Fibroblast of lung (primary cell): ENCODE results near the gene SUPT3H. TPM values are rescaled to one million over a fixed set of nuclear protein-coding genes. Genes with fewer than 3 reads are reported as not detected.

ENCODE experiments used
- DNase-seq, 2 donors: peaks; one replicate each; pipeline versions ENCODE4 v3.0.0 to v3.0.0-alpha.2; 2010; ENCODE audit warnings: low read depth in 2 of 2
- H2AFZ ChIP-seq: 2 replicates; pipeline ENCODE4 v1.5.1; 2012; ENCODE audit warnings: low read length, control low read depth, inconsistent platforms
- H3K27ac ChIP-seq: 2 replicates; pipeline ENCODE4 v1.5.1; 2011; ENCODE audit warnings: low read length, control low read depth; ENCODE audit not compliant: insufficient read depth
- H3K27me3 ChIP-seq: 2 replicates; pipeline ENCODE4 v1.5.1; 2011; ENCODE audit warnings: mild to moderate bottlenecking, low read length; ENCODE audit not compliant: control insufficient read depth, insufficient read depth
- H3K36me3 ChIP-seq: 2 replicates; pipeline ENCODE4 v1.5.1; 2011; ENCODE audit warnings: low read length; ENCODE audit not compliant: control insufficient read depth, insufficient read depth
- H3K4me1 ChIP-seq: 2 replicates; pipeline ENCODE4 v1.5.1; 2011; ENCODE audit warnings: low read length; ENCODE audit not compliant: control insufficient read depth, insufficient read depth; ENCODE audit errors: extremely low read depth
- H3K4me2 ChIP-seq: 2 replicates; pipeline ENCODE4 v1.5.1; 2011; ENCODE audit warnings: low read length, control low read depth; ENCODE audit not compliant: insufficient read depth; ENCODE audit errors: extremely low read depth
- H3K4me3 ChIP-seq, 4 experiments: fragments of 200-600 bp in 1 of 4; sonication (generic) in 1 of 4; replicated peaks in 1 of 4; 2 replicates each; pipeline ENCODE4 v1.5.1; 2011 to 2016; ENCODE audit warnings: low read length in 4 of 4, low read depth in 3 of 4, mild to moderate bottlenecking in 3 of 4, control low read depth in 2 of 4, inconsistent platforms in 1 of 4, mixed read lengths in 1 of 4; ENCODE audit not compliant: insufficient read depth in 1 of 4; ENCODE audit errors: control extremely low read depth in 1 of 4
- H3K79me2 ChIP-seq: 2 replicates; pipeline ENCODE4 v1.5.1; 2012; ENCODE audit warnings: mild to moderate bottlenecking, low read length, inconsistent platforms; ENCODE audit not compliant: control insufficient read depth, insufficient read depth
- H3K9ac ChIP-seq: 2 replicates; pipeline ENCODE4 v1.5.1; 2011; ENCODE audit warnings: mild to moderate bottlenecking, low read length, control low read depth; ENCODE audit not compliant: insufficient read depth
- H3K9me3 ChIP-seq: 2 replicates; pipeline ENCODE4 v1.5.1; 2012; ENCODE audit warnings: low read depth, low read length; ENCODE audit not compliant: control insufficient read depth, insufficient read depth
- H4K20me1 ChIP-seq: 2 replicates; pipeline ENCODE4 v1.5.1; 2011; ENCODE audit warnings: low read length; ENCODE audit not compliant: control insufficient read depth, insufficient read depth; ENCODE audit errors: extremely low read depth
- EZH2 ChIP-seq: IDR thresholded peaks from 2 replicates; pipeline ENCODE4 v1.5.1; 2012; ENCODE audit warnings: low read length, control low read depth, mild to moderate bottlenecking; ENCODE audit errors: missing control alignments
- polyA plus RNA-seq, 2 donors: library from polyadenylated mRNA; depleted of rRNA in 1 of 2; stranded (reverse) in 1 of 2; unstranded in 1 of 2; fragments of >200 nt; gene quantifications; 2 replicates each; pipeline ENCODE4 v1.2.1, GENCODE V29; 2011 to 2012; ENCODE audit warnings: missing spikeins in 1 of 2
- total RNA-seq: library from RNA; depleted of rRNA; stranded (reverse); fragments of >200 nt; gene quantifications from 2 replicates; pipeline ENCODE4 v1.2.1, GENCODE V29; 2014
- TF ChIP-seq, protein P1 (sequence below), 2 donors: IDR thresholded peaks in 1 of 2; conservative IDR thresholded peaks in 1 of 2; 1 replicate in 1 of 2; 2 replicates in 1 of 2; pipeline ENCODE4 v1.5.1; 2011 to 2012; ENCODE audit warnings: low read length in 2 of 2, control low read depth in 1 of 2, inconsistent platforms in 1 of 2, low read depth in 1 of 2, mild to moderate bottlenecking in 1 of 2

The SUPT3H gene
- total and polyA plus RNA-seq, 2 donors (not counting 1 experiment from before 2014, with no cell fraction given): 8.3 to 8.5 TPM

- no peak overlapping the region for H2AFZ ChIP-seq
- H3K4me2 ChIP-seq: no peak overlapping the region
- TF ChIP-seq EZH2: no peak
- TF ChIP-seq, protein P1, sequence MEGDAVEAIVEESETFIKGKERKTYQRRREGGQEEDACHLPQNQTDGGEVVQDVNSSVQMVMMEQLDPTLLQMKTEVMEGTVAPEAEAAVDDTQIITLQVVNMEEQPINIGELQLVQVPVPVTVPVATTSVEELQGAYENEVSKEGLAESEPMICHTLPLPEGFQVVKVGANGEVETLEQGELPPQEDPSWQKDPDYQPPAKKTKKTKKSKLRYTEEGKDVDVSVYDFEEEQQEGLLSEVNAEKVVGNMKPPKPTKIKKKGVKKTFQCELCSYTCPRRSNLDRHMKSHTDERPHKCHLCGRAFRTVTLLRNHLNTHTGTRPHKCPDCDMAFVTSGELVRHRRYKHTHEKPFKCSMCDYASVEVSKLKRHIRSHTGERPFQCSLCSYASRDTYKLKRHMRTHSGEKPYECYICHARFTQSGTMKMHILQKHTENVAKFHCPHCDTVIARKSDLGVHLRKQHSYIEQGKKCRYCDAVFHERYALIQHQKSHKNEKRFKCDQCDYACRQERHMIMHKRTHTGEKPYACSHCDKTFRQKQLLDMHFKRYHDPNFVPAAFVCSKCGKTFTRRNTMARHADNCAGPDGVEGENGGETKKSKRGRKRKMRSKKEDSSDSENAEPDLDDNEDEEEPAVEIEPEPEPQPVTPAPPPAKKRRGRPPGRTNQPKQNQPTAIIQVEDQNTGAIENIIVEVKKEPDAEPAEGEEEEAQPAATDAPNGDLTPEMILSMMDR (conservative IDR thresholded peaks at IDR 0.05 in 1 of 2, IDR thresholded peaks at IDR 0.05 in 1 of 2; ENCODE audit: low read depth in 1 of 2, low read length in 2 of 2): no peak
- H3K79me2 ChIP-seq: no peaks in the 10 kb centered on the region
- H3K4me3 ChIP-seq: no peak overlapping the region
- DNase-seq: no peak
- H3K4me1 ChIP-seq: no peaks in the 10 kb centered on the region
- H4K20me1 ChIP-seq: no peaks in the 10 kb centered on the region
- no peak overlapping the region for H3K9ac ChIP-seq
- H3K9me3 ChIP-seq: no peaks in the 10 kb centered on the region
- H3K36me3 ChIP-seq: no peaks in the 10 kb centered on the region
- H3K27ac ChIP-seq: no peak overlapping the region
- no peaks in the 10 kb centered on the region for H3K27me3 ChIP-seq
These were observed 67.5 kb downstream of the SUPT3H start for GRCh38 chr6:45310118-45310788.

- Histone ChIP-seq H3K27ac (no peak overlapping the region), H3K4me3 (no peak overlapping the region), H3K4me1 (no peaks in the 10 kb centered on the region), H3K27me3 (no peaks in the 10 kb centered on the region), H3K36me3 (no peaks in the 10 kb centered on the region), H4K20me1 (no peaks in the 10 kb centered on the region), H3K9ac (no peak overlapping the region), H3K79me2 (no peaks in the 10 kb centered on the region), H3K9me3 (no peaks in the 10 kb centered on the region), H3K4me2 (no peak overlapping the region), H2AFZ (no peak overlapping the region)
- DNase-seq: peak in 1 of 2 donors; percentile 38
- no peak for TF ChIP-seq EZH2
- TF ChIP-seq, protein P1 (conservative IDR thresholded peaks at IDR 0.05 in 1 of 2, IDR thresholded peaks at IDR 0.05 in 1 of 2; ENCODE audit: low read depth in 1 of 2, low read length in 2 of 2): no peak
These were observed 72.2 kb downstream of the SUPT3H start for GRCh38 chr6:45305546-45305945.

DNA sequence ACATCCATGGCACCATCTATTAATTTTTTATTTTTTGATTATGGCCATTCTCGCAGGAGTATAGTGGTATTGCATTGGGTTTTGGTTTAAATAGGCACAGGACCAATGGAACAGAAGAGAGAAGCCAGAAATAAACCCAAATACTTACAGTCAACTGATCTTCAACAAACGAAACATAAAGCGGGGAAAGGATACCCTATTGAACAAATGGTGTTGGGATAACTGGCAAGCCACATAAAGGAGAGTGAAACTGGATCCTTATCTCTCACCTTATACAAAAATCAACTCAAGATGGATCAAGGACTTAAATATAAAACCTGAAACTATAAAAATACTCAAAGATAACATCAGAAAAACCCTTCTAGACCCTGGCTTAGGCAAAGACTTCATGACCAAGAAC lies 74.9 kb downstream of the SUPT3H start:
- H2AFZ ChIP-seq: no peak overlapping the region
- H3K79me2 ChIP-seq: no peaks in the 10 kb centered on the region
- no peaks in the 10 kb centered on the region for H3K27me3 ChIP-seq
- no peaks in the 10 kb centered on the region for H3K9me3 ChIP-seq
- H3K4me3 ChIP-seq: no peak overlapping the region
- H3K4me2 ChIP-seq: no peak overlapping the region
- H3K27ac ChIP-seq: no peak overlapping the region
- H4K20me1 ChIP-seq: no peaks in the 10 kb centered on the region
- H3K36me3 ChIP-seq: no peaks in the 10 kb centered on the region
- H3K4me1 ChIP-seq: no peaks in the 10 kb centered on the region
- H3K9ac ChIP-seq: no peak overlapping the region
- DNase-seq: no peak
- TF ChIP-seq, protein P1 (conservative IDR thresholded peaks at IDR 0.05 in 1 of 2, IDR thresholded peaks at IDR 0.05 in 1 of 2; ENCODE audit: low read depth in 1 of 2, low read length in 2 of 2): no peak
- no peak for TF ChIP-seq EZH2
